HUES6 (cell line): ENCODE measurements around the gene GABBR2.
"Not testable (repeated sequence)": the region's sequence is repeated elsewhere in the genome, so short reads cannot be mapped to it uniquely, and the experiment has no call there.

Experiments
- H3K27ac ChIP-seq: 2 replicates; pipeline ENCODE4 v1.7.0; 2013; ENCODE audit warnings: low read depth, mild to moderate bottlenecking, low read length, inconsistent platforms
- H3K27me3 ChIP-seq: 2 replicates; pipeline ENCODE4 v1.6.1; 2013; ENCODE audit warnings: low read length; ENCODE audit not compliant: control insufficient read depth, insufficient read depth
- H3K36me3 ChIP-seq: 2 replicates; pipeline ENCODE4 v1.6.1; 2013; ENCODE audit warnings: low read length; ENCODE audit not compliant: control insufficient read depth, insufficient read depth
- H3K4me1 ChIP-seq: 2 replicates; pipeline ENCODE4 v1.6.1; 2013; ENCODE audit warnings: low read length; ENCODE audit not compliant: control insufficient read depth, insufficient read depth
- H3K4me3 ChIP-seq: 2 replicates; pipeline ENCODE4 v1.5.1; 2013; ENCODE audit warnings: low read depth, low read length
- H3K9ac ChIP-seq: one replicate; pipeline ENCODE4 v1.6.1; 2013; ENCODE audit warnings: mild to moderate bottlenecking, low read length
- H3K9me3 ChIP-seq: 2 replicates; pipeline ENCODE4 v1.6.1; 2013; ENCODE audit warnings: low read depth, low read length; ENCODE audit not compliant: control insufficient read depth, insufficient read depth

Gene GABBR2

GRCh38 chr9:98284754-98285153, 424.0 kb downstream of the GABBR2 start:
- Histone ChIP-seq H3K9me3 (no peaks in the 10 kb centered on the region), H3K36me3 (no peaks in the 10 kb centered on the region)

DNA sequence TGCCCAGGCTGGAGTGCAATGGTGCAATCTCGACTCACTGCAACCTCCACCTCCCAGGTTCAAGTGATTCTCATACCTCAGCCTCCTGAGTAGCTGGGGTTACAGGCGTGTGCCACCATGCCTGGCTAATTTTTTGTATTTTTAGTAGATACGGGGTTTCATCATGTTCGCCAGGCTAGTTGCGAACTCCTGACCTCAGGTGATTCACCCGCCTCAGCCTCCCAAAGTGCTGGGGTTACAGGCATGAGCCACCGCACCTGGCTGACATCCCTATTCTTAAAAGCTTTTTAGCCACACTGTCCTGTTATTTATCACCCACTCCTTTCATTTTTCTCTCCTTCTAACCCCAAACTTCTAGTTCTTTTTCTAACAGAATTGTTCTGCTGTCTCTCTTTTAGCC, 425.6 kb downstream of the GABBR2 start:
- not testable (repeated sequence) for H3K4me1 ChIP-seq, H3K9ac ChIP-seq, H3K9me3 ChIP-seq, H3K27me3 ChIP-seq, H3K4me3 ChIP-seq, H3K36me3 ChIP-seq, H3K27ac ChIP-seq

More at GRCh38 chr9:98284754-98285153, 424.0 kb downstream of the GABBR2 start:
- H3K4me3 ChIP-seq: no peak overlapping the region
- H3K27me3 ChIP-seq: no peaks in the 10 kb centered on the region
- H3K27ac ChIP-seq: no peak overlapping the region
- peaks cover 10% of the 10 kb centered on the region; the same call in 1 of the 2 replicates for H3K4me1 ChIP-seq
- H3K9ac ChIP-seq: no peak overlapping the region

- no peaks in the 10 kb centered on the region for H3K36me3 ChIP-seq
- no peaks in the 10 kb centered on the region for H3K9me3 ChIP-seq
- H3K4me1 ChIP-seq: peaks cover 8% of the 10 kb centered on the region; the same call in 1 of the 2 replicates
- no peaks in the 10 kb centered on the region for H3K27me3 ChIP-seq
- H3K9ac ChIP-seq: no peak overlapping the region
- H3K4me3 ChIP-seq: no peak overlapping the region
- H3K27ac ChIP-seq: no peak overlapping the region
Observed at GRCh38 chr9:98281281-98281680, 427.5 kb downstream of the GABBR2 start.

DNA sequence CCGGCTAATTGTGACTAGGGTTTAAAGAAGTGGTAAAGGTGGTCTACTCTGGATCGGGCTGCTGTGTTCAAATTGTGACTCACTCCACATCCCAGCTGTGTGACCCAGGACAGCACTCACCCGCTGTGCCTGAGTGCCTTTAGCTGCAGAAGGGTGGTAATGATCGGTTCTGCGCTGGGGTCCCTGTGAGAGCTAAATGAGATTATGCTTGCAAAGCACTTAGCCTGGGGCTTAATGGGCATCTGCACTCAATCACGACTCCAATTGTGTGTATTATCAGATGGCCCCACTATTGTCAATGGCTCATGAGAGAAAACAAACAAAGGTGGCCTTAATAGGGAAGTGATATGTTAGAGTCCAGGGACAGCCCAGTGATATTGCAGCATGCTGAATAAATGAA, 428.2 kb downstream of the GABBR2 start:
- no peak overlapping the region for H3K4me3 ChIP-seq
- H3K27ac ChIP-seq: no peak overlapping the region
- peaks cover 8% of the 10 kb centered on the region; the same call in 1 of the 2 replicates for H3K4me1 ChIP-seq
- no peak overlapping the region for H3K9ac ChIP-seq
- no peaks in the 10 kb centered on the region for H3K27me3 ChIP-seq
- H3K36me3 ChIP-seq: no peaks in the 10 kb centered on the region
- no peaks in the 10 kb centered on the region for H3K9me3 ChIP-seq

- Histone ChIP-seq H3K9me3 (no peaks in the 10 kb centered on the region), H3K27ac (no peak overlapping the region), H3K4me1 (peaks cover 8% of the 10 kb centered on the region; the same call in 1 of the 2 replicates), H3K4me3 (no peak overlapping the region), H3K36me3 (no peaks in the 10 kb centered on the region), H3K27me3 (no peaks in the 10 kb centered on the region), H3K9ac (no peak overlapping the region)
Observed at GRCh38 chr9:98280162-98280561, 428.6 kb downstream of the GABBR2 start.

GRCh38 chr9:98276907-98277469, 431.7 kb downstream of the GABBR2 start:
- Histone ChIP-seq H3K27me3 (no peaks in the 10 kb centered on the region), H3K9me3 (no peaks in the 10 kb centered on the region), H3K36me3 (no peaks in the 10 kb centered on the region), H3K4me1 (peaks cover 29% of the 10 kb centered on the region; the same call in 1 of the 2 replicates), H3K27ac (no peak overlapping the region), H3K4me3 (no peak overlapping the region), H3K9ac (no peak overlapping the region)

- no peak overlapping the region for H3K4me3 ChIP-seq
Observed at GRCh38 chr9:98275159-98275558, 433.6 kb downstream of the GABBR2 start.

GRCh38 chr9:98272083-98272482, 436.7 kb downstream of the GABBR2 start:
- no peaks in the 10 kb centered on the region for H3K27me3 ChIP-seq
- H3K9ac ChIP-seq: peak overlapping the region; percentile 66
- H3K4me3 ChIP-seq: no peak overlapping the region
- no peak overlapping the region; the same call in 1 of the 2 replicates for H3K27ac ChIP-seq
- peaks cover 36% of the 10 kb centered on the region; the same call in 1 of the 2 replicates for H3K4me1 ChIP-seq
- H3K36me3 ChIP-seq: no peaks in the 10 kb centered on the region
- no peaks in the 10 kb centered on the region for H3K9me3 ChIP-seq

More at GRCh38 chr9:98275159-98275558, 433.6 kb downstream of the GABBR2 start:
- H3K36me3 ChIP-seq: no peaks in the 10 kb centered on the region
- peaks cover 30% of the 10 kb centered on the region; the same call in 1 of the 2 replicates for H3K4me1 ChIP-seq
- no peak overlapping the region for H3K9ac ChIP-seq
- H3K27ac ChIP-seq: peak overlapping the region; percentile 66; the same call in 1 of the 2 replicates
- H3K9me3 ChIP-seq: no peaks in the 10 kb centered on the region
- no peaks in the 10 kb centered on the region for H3K27me3 ChIP-seq

- Histone ChIP-seq H3K27me3 (no peaks in the 10 kb centered on the region), H3K9me3 (no peaks in the 10 kb centered on the region), H3K9ac (peak overlapping the region; percentile 30), H3K4me1 (peaks cover 36% of the 10 kb centered on the region; the same call in 1 of the 2 replicates), H3K27ac (no peak overlapping the region), H3K4me3 (no peak overlapping the region), H3K36me3 (no peaks in the 10 kb centered on the region)
Observed at GRCh38 chr9:98271479-98271878, 437.3 kb downstream of the GABBR2 start.

GRCh38 chr9:98270284-98270683, 438.5 kb downstream of the GABBR2 start:
- Histone ChIP-seq H3K9ac (peak overlapping the region; percentile 78), H3K4me1 (peaks cover 36% of the 10 kb centered on the region; the same call in 1 of the 2 replicates)
- not testable (repeated sequence) for H3K9me3 ChIP-seq, H3K27ac ChIP-seq, H3K27me3 ChIP-seq, H3K36me3 ChIP-seq, H3K4me3 ChIP-seq

- not testable (repeated sequence) for H3K27ac ChIP-seq, H3K27me3 ChIP-seq, H3K4me3 ChIP-seq, H3K36me3 ChIP-seq, H3K9me3 ChIP-seq
- peak overlapping the region; percentile 78 for H3K9ac ChIP-seq
- peaks cover 39% of the 10 kb centered on the region; the same call in 1 of the 2 replicates for H3K4me1 ChIP-seq
Observed at GRCh38 chr9:98269652-98270051, 439.1 kb downstream of the GABBR2 start.
